Cardiac fibroblast (primary cell): ENCODE results near the gene PLA2G15.
"Not testable (repeated sequence)": the region's sequence is repeated elsewhere in the genome, so short reads cannot be mapped to it uniquely, and the experiment has no call there.

Source experiments
- DNase-seq, 2 donors: peaks; one replicate each; pipeline versions ENCODE4 v3.0.0 to v3.0.0-alpha.2; 2010; ENCODE audit warnings: low read depth in 2 of 2
- H3K4me3 ChIP-seq, 2 donors: replicated peaks in 1 of 2; 1 replicate in 1 of 2; 2 replicates in 1 of 2; pipeline ENCODE4 v1.5.1; 2011; ENCODE audit warnings: low read depth in 2 of 2, low read length in 2 of 2, mild to moderate bottlenecking in 2 of 2, moderate library complexity in 1 of 2
- CTCF ChIP-seq: IDR thresholded peaks from one replicate; pipeline ENCODE4 v1.5.1; 2011; ENCODE audit warnings: low read depth, mild to moderate bottlenecking, low read length, inconsistent platforms

Gene PLA2G15

GRCh38 chr16:68288252-68288650, 43.1 kb downstream of the PLA2G15 start:
- no peak for TF ChIP-seq CTCF
- DNase-seq: no peak
- H3K4me3 ChIP-seq: no peak overlapping the region

GRCh38 chr16:68288796-68289195, 43.6 kb downstream of the PLA2G15 start:
- H3K4me3 ChIP-seq, DNase-seq: not testable (repeated sequence)

GRCh38 chr16:68289202-68289601, 44.0 kb downstream of the PLA2G15 start:
- DNase-seq: no peak
- no peak for TF ChIP-seq CTCF
- H3K4me3 ChIP-seq: no peak overlapping the region

GRCh38 chr16:68289621-68290329, 44.6 kb downstream of the PLA2G15 start:
- H3K4me3 ChIP-seq: no peak overlapping the region
- TF ChIP-seq CTCF: no peak
- DNase-seq: peak; percentile 48 to 61

- no peak for TF ChIP-seq CTCF
- no peak for DNase-seq
- H3K4me3 ChIP-seq: no peak overlapping the region
These were observed 45.3 kb downstream of the PLA2G15 start for GRCh38 chr16:68290450-68290849.

GRCh38 chr16:68291227-68291626, 46.1 kb downstream of the PLA2G15 start:
- H3K4me3 ChIP-seq: no peak overlapping the region
- DNase-seq: no peak
- no peak for TF ChIP-seq CTCF

- no peak for TF ChIP-seq CTCF
- H3K4me3 ChIP-seq: no peak overlapping the region
- no peak for DNase-seq
These were observed 47.3 kb downstream of the PLA2G15 start for GRCh38 chr16:68292425-68292824.
